T-helper 1 cell (primary cell): Measurements from ENCODE around the gene ATRNL1.

Experiments used
- DNase-seq, 5 donors: peaks; one replicate each; pipeline ENCODE4 v3.0.0-alpha.2; 2012 to 2020

ATRNL1 gene

DNA sequence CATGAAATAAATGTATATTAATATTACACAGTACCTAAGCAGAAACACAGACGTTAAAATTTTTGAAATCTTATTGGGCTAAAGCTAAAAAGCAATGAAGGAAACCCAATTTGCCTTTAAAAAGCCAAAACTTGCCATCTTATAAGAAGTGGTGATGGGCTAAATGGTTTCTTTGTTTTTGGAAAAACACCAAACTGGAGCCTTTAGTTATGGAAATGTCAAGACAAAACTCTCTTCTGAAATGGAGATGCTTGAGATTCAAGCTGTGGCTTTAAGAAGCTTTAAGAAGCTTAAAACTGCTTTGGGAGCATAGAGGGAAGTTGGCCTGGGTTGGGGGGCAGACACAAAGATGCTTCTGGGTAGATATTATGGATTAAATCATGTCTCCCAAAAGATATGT is 902.9 kb downstream of the ATRNL1 start:
- no peak for DNase-seq

GRCh38 chr10:115998301-115998700 is 905.1 kb downstream of the ATRNL1 start:
- DNase-seq, result no peak
